ENCODE data around the gene TNFRSF18.

TNFRSF18 gene

GRCh38 chr1:1205769-1206375 lies 520 bp downstream of the TNFRSF18 start:
- no peak overlapping the region for H2AFZ ChIP-seq (ENCODE audit: low read length)
- H3K4me1 ChIP-seq (ENCODE audit: insufficient read depth, low read length, poor library complexity, severe bottlenecking): peaks cover 47% of the 10 kb centered on the region
- H3K9me2 ChIP-seq (replicated peaks; ENCODE audit: low read depth, low read length): no peaks in the 10 kb centered on the region
- peak overlapping the region; percentile 49 for H3K4me3 ChIP-seq (ENCODE audit: low read length, poor library complexity, severe bottlenecking)
- TF ChIP-seq CTCF (conservative IDR thresholded peaks at IDR 0.05; ENCODE audit: low read length) (no peak), EZH2phosphoT487 (IDR thresholded peaks at IDR 0.05; ENCODE audit: borderline replicate concordance) (no peak)
- H3K9ac ChIP-seq (ENCODE audit: low read depth, low read length, poor library complexity, severe bottlenecking): peak overlapping the region; percentile 43
- no peaks in the 10 kb centered on the region for H3K27me3 ChIP-seq (ENCODE audit: insufficient read depth, low read length, poor library complexity, severe bottlenecking)
- H4K20me1 ChIP-seq (ENCODE audit: insufficient read depth, low read length, poor library complexity, severe bottlenecking): no peaks in the 10 kb centered on the region
- 0 out of 2 replicates have a peak, but pooled peaks cover 3% of the 10 kb centered on the region for H3F3A ChIP-seq (ENCODE audit: low read depth)
- H3K9me3 ChIP-seq (ENCODE audit: insufficient read depth, low read depth, low read length): no peaks in the 10 kb centered on the region
- H3K79me2 ChIP-seq (ENCODE audit: insufficient read depth, low read length): peaks cover 7% of the 10 kb centered on the region; the same call in 1 of the 2 replicates
- peak overlapping the region; percentile 45 for H3K4me2 ChIP-seq (ENCODE audit: low read depth, low read length, poor library complexity, severe bottlenecking)
- H3K36me3 ChIP-seq (ENCODE audit: insufficient read depth, low read length): no peaks in the 10 kb centered on the region

GRCh38 chr1:1204998-1205768 lies 1.2 kb downstream of the TNFRSF18 start:
- H3K9me3 ChIP-seq (ENCODE audit: insufficient read depth, low read depth, low read length): no peaks in the 10 kb centered on the region
- no peak for TF ChIP-seq CTCF (conservative IDR thresholded peaks at IDR 0.05; ENCODE audit: low read length)
- TF ChIP-seq EZH2phosphoT487 (IDR thresholded peaks at IDR 0.05; ENCODE audit: borderline replicate concordance): no peak
- H3K36me3 ChIP-seq (ENCODE audit: insufficient read depth, low read length): no peaks in the 10 kb centered on the region
- no peak overlapping the region for H3K4me3 ChIP-seq (ENCODE audit: low read length, poor library complexity, severe bottlenecking)
- peaks cover 43% of the 10 kb centered on the region for H3K4me1 ChIP-seq (ENCODE audit: insufficient read depth, low read length, poor library complexity, severe bottlenecking)
- H2AFZ ChIP-seq (ENCODE audit: low read length): no peak overlapping the region
- peak overlapping the region; percentile 43 for H3K9ac ChIP-seq (ENCODE audit: low read depth, low read length, poor library complexity, severe bottlenecking)
- H3K27me3 ChIP-seq (ENCODE audit: insufficient read depth, low read length, poor library complexity, severe bottlenecking): no peaks in the 10 kb centered on the region
- H3K9me2 ChIP-seq (replicated peaks; ENCODE audit: low read depth, low read length): no peaks in the 10 kb centered on the region
- H3F3A ChIP-seq (ENCODE audit: low read depth): 0 out of 2 replicates have a peak, but pooled peaks cover 3% of the 10 kb centered on the region
- peak overlapping the region; percentile 45 for H3K4me2 ChIP-seq (ENCODE audit: low read depth, low read length, poor library complexity, severe bottlenecking)
- H3K79me2 ChIP-seq (ENCODE audit: insufficient read depth, low read length): peaks cover 2% of the 10 kb centered on the region; the same call in 1 of the 2 replicates
- no peaks in the 10 kb centered on the region for H4K20me1 ChIP-seq (ENCODE audit: insufficient read depth, low read length, poor library complexity, severe bottlenecking)

GRCh38 chr1:1204425-1204920 lies 1.9 kb downstream of the TNFRSF18 start:
- Histone ChIP-seq H3K4me3 (ENCODE audit: low read length, poor library complexity, severe bottlenecking) (no peak overlapping the region), H3F3A (ENCODE audit: low read depth) (0 out of 2 replicates have a peak, but pooled peaks cover 3% of the 10 kb centered on the region), H2AFZ (ENCODE audit: low read length) (no peak overlapping the region), H3K79me2 (ENCODE audit: insufficient read depth, low read length) (no peaks in the 10 kb centered on the region), H3K4me2 (ENCODE audit: low read depth, low read length, poor library complexity, severe bottlenecking) (no peak overlapping the region), H4K20me1 (ENCODE audit: insufficient read depth, low read length, poor library complexity, severe bottlenecking) (no peaks in the 10 kb centered on the region), H3K9me3 (ENCODE audit: insufficient read depth, low read depth, low read length) (no peaks in the 10 kb centered on the region), H3K27me3 (ENCODE audit: insufficient read depth, low read length, poor library complexity, severe bottlenecking) (no peaks in the 10 kb centered on the region), H3K36me3 (ENCODE audit: insufficient read depth, low read length) (no peaks in the 10 kb centered on the region), H3K9ac (ENCODE audit: low read depth, low read length, poor library complexity, severe bottlenecking) (no peak overlapping the region), H3K9me2 (replicated peaks; ENCODE audit: low read depth, low read length) (no peaks in the 10 kb centered on the region), H3K4me1 (ENCODE audit: insufficient read depth, low read length, poor library complexity, severe bottlenecking) (peaks cover 37% of the 10 kb centered on the region)
- TF ChIP-seq EZH2phosphoT487 (IDR thresholded peaks at IDR 0.05; ENCODE audit: borderline replicate concordance) (no peak), CTCF (conservative IDR thresholded peaks at IDR 0.05; ENCODE audit: low read length) (no peak)
